Stimulated activated CD4-positive, alpha-beta T cell treated with anti-CD3 and anti-CD28 coated beads, TNF-alpha, amount 100 ng/mL, for 4 hours (primary cell): ENCODE data around the gene RARA.

Experiments used
- DNase-seq, 3 experiments: peaks; one replicate each; pipeline ENCODE4 v3.0.0-alpha.2; 2020; ENCODE audit warnings: low read depth in 3 of 3

Gene RARA

DNA sequence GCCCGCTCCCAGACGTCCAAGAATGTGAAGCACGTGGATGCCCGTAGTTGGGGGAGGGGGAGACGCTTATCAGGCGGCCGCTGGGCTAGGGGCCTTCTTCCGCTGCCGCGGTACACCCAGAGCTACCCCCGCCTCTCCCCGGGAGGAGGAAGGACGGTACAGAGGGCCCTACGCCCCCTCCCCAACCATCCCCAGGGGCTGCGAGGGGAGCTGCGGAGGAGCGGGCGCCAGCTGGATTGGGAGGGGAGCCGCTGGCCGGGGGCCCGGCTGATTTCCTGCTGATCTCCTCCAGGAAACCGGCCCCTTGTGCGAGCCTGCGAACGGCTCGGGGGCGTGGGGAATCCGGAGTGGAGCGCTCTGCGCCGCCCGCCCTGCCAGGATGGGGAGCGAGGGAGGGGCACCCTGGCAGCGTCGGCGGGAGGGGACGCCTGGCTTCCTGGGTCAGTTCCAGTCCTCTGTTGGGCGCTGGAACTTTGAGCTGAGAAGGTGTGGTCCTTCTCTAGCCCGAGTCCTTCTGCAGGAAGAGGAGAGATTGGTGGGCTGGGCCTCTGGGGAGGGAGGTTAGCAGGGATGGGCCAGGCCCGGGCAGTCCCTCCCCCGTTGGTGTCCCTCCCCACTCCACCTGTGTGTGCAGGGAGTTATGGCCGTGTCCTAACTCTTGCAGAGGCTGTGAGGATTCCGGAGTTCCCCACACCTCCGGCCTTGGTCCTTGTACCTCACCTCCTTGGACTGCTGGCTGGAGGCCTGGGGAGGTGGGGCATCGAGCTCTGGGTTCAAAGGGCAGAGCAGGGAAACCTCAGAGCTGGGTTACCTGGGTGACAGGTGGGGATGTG lies 36.4 kb downstream of the RARA start:
- no peak for DNase-seq

DNA sequence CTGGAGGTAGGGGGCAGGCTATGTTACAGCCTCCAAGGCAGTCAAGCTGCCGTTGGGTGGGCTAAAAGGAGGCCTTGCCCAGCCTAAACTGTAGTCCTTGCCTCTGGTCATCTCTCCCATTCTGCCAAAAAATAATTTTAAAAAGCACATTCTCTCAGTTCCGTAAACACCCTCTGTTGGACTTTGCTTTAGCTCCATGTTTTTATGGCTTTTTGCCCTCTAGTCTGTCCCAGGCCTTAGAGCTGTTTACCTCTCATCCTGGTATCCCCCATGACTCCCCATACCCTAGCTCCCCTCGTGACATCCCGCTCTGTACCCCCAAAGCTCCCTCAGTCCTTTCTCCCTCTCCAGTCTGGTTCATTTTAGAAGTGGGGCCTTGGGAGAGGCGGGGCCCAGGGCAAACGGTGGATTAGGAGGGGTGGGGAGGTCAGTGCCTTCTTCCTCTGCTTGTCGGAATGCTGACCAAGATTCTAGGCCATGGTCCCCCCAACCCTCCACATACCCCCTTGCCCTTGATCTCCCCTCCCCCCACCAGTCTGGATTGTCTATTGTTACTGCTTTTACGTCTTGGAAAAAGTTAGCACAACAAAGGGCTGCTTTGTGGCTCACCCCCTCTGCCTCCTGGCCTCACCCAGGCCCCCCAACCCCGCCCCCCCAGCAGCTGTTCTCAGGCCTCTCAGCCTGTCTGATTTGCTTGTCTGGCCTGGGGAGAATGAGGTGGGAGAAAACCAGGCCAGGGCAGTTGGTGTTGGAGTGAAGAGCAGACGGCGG lies 37.2 kb downstream of the RARA start:
- no peak for DNase-seq

DNA sequence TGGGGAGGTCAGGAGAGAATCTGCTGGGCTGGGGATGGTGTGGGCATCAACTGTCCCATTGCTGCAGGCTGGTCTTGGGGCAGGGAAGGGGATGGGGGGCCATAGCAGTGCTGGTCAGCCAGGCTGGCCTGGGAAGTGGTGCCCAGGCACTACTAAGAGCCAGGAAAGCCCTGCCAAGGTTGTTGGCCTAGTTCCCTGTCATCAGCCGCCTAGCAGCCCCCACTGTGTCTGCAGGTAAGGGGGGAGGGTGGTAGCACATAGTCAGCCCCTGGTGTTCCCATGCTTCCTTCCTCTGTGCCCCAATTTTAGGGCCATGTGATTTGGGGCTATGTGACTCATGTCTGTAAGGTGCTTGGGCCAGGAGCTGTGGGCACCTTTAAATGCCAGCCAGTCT lies 37.8 kb downstream of the RARA start:
- DNase-seq: no peak

DNA sequence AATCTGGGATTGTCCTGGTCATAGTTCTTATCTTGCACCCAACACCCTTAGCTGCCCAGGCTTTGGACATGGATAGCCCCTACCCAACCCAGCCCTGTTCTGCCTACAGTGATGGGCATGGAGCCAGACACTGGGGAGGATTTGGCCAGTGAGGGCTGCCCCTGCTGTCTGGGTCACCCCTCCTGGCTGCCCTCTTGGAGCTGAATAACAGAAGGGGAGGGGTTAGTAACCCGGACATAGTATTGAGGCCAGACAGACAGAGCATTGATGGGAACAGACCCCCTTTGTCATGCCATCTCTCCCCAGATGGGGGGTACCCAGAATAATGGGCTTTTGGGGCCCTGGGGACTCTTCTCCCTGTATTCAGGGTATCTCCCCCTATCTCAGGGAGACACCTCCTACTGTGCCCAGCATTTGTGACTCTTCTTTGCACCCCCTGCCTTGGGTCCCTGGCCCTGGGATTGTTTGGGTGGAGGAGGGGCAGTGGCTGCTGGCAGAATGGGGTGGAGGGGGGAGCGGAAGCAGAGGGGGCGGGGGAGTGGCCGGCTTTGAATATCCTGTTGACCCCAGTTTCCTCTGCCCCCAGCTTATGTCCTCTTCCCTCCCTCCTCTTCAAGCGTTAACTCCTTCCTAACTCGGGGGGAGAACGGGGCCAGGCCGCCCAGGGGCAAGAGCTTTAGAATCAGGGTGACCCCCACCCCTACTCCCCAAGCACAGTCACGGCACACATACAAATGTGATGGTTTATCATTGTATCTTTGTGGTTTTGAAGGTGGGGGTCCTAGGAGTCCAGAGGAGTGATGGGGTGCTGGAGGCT lies 38.5 kb downstream of the RARA start:
- DNase-seq: no peak

DNA sequence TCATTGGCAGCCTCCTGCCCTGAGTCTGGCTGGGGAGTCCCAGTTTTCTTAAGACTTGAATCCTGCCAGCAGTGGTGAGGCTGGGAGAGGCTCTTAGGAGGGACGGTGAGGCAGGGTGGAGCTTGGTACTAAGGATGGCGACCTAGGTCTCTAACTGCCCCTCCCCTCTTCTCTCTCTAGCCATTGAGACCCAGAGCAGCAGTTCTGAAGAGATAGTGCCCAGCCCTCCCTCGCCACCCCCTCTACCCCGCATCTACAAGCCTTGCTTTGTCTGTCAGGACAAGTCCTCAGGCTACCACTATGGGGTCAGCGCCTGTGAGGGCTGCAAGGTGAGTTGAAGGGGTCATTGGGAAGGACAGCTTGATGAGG lies 39.1 kb downstream of the RARA start:
- DNase-seq: no peak

DNA sequence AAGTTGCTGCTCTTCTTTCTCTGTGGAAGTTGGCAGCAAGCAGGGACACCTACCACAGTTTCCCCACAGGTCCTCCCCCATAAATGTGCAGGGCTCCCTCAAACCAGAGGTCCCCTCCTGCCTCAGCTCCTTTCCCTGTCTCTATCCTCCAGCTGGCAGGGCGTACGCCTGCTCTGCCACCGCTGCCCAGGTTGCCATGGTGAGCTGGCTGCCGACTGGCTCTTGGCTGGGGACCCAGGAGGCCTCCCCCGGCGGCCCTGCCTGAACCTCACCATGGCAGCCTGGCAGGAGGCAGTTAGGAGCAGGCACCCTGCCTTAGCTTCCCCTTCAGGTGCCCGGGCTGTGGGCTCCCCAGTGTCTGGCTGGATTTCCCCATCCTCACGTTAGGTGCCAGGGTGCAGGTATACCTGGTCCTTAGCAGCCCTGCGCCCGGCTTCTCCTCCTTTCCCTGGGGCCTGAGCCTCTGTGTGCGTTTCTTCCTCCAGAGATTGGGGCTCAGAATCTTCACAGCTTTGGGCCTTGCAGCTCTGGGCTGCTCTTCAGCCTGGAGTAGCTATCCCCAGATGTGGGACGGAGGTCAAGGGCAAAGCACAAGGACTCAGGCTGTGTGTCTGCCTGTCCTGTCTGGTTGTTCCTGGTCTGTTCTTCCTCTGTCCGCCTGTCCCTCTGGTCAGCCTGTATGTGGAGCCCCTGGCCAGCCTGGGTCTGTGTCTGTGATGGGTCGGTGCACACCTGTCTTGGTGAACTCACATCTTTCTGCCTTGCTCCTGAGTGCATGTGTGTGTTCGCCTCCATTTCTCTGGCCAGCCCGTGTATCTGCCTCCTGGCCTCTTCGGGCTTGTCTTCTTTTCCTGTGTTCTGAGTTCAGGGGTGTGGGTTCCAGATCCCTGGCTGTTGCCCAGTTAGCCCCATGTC lies 39.8 kb downstream of the RARA start:
- no peak for DNase-seq

DNA sequence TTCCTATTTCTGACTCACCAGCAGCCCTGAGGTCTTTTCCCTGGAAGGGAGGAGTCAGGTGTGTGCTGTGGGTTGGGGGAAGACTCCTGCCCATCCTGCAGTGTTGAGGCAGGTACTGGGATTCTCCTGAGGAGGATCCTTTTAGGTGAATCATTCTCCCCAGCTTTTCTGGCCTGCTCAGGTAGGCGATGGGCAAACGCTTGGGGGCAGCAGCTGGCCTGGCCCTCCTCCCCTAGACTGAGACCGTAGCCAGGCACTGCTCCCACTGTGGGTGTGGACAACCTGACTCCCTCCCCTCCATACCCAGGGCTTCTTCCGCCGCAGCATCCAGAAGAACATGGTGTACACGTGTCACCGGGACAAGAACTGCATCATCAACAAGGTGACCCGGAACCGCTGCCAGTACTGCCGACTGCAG lies 40.5 kb downstream of the RARA start:
- no peak for DNase-seq

DNA sequence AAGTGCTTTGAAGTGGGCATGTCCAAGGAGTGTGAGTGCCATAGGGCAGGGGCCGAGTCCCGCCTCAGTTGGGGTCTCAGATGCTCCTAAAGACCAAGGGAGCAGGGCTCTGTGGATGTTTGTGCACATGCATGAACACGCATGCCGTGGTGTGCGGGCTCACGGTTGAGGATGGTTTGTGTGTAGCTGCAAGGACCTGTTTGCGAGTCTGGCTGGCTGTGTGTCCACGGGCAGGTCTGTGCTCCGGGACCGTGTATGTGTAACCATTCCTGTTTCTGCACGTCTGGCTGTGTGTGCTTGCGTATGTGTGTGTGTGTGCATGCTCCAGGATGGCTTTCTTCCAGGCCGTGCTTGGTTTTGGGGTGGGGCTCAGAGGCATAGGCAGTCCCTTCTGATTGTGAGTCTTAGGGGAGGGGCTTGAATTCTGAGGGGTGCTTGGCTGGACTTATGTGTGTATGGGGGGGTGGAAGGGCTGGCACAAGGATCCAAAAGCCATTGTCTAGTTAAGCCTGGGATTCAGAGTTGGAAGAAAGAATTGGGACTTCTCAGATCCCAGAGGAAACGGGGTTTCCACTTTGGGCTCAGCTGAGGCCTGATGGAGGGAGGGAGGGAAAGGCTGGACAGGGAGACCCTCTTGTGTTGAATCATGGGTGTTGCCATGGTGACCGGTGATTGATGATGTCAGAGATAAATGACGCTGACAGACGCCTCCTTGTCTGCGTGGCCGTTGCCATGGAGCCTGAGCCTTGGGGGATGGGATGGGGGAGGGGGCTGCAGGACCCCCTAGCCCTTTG lies 41.1 kb downstream of the RARA start:
- no peak for DNase-seq

DNA sequence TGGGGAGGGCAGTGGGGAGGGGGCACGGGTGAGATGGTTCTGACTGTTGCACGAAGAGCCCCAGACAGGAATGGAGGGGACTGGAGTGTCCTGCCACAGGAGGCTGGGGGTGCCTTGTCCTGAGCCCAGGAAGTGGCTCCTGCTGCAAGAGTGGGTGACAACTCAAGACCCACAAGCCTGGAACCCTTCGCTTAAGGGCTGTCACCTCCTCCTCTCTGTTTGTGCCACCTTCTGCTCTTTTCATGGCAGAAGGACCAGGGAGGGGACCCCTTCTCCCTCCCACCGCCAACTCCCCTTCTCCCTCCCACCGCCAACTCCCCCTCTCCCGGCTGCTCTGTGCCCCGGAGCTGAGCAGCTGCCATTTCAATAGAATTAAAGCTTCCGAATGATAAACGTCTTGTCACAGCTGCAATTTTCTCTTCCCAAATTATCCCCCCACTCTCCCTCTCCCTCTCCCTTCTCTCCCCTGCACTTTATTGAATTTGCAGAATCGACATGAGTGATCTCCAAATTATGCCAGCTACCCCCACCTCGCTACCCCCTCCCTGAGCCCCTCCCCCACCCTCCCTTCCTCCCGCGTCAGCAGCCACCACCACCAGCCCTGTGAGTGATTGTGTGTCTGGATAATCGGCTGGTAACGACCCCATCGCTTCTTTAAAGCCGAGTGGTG lies 41.8 kb downstream of the RARA start:
- no peak for DNase-seq

DNA sequence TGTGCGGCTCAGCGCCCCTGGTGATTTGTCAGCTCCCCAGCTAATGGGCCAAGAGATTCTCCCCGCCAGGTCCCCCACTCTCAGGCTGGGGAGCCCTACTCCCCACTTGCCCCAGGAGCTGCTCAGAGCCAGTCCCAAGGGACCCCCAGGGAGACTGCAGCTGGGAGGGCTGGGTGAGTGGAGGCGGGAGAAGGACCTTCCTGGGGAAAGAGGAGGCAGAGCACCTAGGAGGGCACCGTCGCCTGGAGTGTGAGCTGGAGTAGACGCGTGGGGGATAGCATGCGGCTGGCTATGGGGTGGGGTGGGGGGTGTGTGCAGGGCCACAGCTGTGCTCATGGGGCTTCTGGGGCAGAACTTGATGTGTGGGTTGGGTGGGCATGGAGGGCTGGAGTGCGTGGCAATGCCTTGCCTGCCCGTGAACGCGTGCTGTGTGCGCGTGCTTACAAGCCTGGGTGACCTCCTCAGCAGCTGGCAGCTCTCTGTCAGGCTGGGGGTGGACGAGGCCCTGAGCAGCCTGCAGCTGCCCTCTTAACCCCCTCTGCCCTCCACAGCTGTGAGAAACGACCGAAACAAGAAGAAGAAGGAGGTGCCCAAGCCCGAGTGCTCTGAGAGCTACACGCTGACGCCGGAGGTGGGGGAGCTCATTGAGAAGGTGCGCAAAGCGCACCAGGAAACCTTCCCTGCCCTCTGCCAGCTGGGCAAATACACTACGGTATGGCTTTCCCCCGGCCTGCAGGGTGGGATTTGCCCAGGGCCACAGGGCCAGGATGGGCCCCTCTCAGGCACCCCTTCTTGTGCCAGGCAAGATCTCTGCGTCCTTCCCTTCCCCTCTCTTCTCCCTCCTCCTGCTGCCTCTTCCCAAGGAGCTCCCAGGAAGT lies 42.6 kb downstream of the RARA start:
- no peak for DNase-seq

DNA sequence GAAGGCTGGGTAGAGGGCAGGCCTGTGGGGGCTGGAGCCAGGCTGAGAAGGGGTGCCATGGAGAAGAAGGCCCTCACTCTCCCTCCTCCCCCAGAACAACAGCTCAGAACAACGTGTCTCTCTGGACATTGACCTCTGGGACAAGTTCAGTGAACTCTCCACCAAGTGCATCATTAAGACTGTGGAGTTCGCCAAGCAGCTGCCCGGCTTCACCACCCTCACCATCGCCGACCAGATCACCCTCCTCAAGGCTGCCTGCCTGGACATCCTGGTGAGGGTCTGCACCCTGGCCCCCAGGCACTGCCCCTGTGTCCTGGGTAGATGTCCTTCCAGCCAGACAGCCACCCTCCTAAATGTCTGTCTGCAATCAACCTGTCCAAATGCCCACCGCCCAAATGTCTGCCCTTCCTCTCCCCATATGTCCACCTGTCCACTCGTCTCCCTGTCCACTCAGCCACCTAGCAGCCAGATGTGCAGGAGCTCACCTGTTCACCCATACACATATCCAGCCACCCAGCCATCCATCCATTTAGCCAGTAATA lies 43.3 kb downstream of the RARA start:
- DNase-seq: no peak

DNA sequence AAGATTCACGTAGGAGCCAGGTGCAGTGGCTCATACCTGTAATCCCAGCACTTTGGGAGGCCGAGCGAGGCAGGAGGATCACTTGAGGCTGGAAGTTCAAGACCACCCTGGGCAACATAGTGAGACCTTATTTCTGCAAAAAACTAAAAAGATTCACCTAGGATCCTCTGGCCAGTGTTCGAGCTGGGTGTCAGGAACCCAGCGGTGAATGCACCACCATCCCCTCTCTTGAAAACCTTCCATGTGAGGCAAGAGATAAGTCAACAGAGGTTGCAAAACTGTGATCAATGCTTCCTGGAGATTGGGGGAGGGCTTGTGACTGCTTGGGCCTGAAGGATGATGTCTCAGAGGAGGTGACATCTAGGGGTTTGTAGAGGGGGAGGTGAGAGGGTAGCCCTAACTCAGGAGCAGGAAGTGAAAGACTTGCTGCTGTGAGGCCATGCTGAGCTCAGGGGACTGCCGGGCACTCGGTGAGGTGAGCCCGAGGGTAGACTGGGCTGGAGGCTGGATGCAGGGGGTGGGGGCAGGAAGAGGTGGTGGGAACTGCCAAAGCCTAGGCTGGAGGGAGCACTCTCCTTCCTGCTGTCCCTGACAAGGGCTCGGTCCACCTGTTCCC lies 43.9 kb downstream of the RARA start:
- DNase-seq: no peak

DNA sequence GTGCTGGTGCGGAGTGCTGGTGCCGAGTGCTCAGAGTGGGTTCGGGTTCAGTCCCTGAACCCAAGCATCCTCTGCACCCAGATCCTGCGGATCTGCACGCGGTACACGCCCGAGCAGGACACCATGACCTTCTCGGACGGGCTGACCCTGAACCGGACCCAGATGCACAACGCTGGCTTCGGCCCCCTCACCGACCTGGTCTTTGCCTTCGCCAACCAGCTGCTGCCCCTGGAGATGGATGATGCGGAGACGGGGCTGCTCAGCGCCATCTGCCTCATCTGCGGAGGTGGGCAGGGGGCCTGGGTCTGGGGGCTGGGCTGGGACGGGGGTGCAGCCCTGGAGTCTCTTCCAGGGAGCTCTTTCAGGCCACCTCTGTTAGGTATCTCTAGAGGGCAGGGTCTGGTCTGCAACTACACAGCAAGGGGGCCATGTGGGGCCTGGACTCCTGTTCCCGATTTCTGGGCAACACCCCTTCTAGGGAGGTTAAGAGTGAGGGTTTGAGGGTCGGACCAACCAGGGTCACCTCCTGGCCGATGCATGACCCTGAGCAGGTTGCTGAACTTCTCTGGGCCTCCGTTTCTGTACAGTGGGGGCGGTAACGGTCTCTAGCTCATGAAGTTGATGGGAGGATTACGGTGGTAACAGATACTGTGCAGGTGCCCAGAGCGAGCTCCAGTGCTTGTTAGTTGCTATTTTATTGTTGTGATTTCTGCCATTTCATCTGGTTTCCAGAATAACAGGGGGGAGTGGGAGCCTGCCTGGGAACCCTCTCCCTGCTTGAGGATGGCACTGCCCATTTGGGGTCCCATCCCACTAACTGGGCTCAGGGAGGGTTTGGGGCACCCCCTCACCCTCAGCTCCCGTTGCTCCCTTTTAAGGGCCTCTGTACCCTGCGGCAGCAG lies 45.5 kb downstream of the RARA start:
- DNase-seq: no peak

DNA sequence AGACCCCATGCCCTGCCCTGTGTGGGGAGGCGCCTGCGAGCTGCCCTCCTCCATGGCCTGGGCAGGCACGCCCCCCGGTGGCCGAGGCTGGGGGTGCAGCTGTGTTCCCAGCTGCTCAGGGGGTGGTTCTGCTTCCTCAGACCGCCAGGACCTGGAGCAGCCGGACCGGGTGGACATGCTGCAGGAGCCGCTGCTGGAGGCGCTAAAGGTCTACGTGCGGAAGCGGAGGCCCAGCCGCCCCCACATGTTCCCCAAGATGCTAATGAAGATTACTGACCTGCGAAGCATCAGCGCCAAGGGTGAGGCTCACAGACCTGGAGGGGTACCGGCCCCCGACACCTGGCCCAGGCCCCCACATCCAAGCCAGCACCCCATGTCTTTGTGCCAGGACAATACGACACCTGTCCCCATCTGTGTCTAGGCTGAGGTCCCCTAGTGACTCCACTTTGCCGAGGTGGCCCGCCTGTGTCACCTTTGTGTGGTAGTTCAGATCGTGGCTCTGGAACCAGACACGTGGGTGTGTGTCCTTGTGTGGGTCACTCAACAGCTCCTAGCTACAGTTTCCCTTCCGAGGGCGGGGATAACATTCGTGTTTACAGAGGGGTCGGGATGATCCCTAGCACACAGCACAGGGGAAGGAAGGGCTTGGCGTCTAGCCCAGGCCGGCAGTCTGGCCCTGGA lies 46.3 kb downstream of the RARA start:
- DNase-seq: peak; percentile 59 to 74 (median 59)

DNA sequence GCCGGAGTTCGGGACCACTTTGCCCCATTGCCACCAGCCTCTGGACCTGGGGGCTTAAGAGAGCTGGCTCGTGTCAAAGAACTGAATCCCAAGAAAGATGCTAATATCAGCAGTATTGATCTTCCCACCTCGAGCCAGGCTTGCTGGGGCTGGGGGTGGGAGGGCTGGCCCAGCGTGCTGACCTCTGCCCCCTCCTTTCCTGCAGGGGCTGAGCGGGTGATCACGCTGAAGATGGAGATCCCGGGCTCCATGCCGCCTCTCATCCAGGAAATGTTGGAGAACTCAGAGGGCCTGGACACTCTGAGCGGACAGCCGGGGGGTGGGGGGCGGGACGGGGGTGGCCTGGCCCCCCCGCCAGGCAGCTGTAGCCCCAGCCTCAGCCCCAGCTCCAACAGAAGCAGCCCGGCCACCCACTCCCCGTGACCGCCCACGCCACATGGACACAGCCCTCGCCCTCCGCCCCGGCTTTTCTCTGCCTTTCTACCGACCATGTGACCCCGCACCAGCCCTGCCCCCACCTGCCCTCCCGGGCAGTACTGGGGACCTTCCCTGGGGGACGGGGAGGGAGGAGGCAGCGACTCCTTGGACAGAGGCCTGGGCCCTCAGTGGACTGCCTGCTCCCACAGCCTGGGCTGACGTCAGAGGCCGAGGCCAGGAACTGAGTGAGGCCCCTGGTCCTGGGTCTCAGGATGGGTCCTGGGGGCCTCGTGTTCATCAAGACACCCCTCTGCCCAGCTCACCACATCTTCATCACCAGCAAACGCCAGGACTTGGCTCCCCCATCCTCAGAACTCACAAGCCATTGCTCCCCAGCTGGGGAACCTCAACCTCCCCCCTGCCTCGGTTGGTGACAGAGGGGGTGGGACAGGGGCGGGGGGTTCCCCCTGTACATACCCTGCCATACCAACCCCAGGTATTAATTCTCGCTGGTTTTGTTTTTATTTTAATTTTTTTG lies 47.1 kb downstream of the RARA start:
- DNase-seq: no peak
